GM23248 (cell line): ENCODE measurements around the gene USP40.

Experiments used
- EZH2 ChIP-seq: fragments of 200-600 bp; sonication (generic); IDR thresholded peaks from 2 replicates; pipeline ENCODE4 v1.6.1; 2018; ENCODE audit warnings: antibody characterized with exemption, mild to moderate bottlenecking; ENCODE audit not compliant: insufficient read depth, poor library complexity, severe bottlenecking
- EZH2phosphoT487 ChIP-seq: fragments of 200-600 bp; sonication (generic); IDR thresholded peaks from 2 replicates; pipeline ENCODE4 v1.6.1; 2018; ENCODE audit warnings: antibody characterized with exemption, moderate library complexity, mild to moderate bottlenecking, low read depth; ENCODE audit not compliant: insufficient read depth

- TF ChIP-seq EZH2 (no peak), EZH2phosphoT487 (no peak)
These were observed 130.4 kb downstream of the USP40 start for GRCh38 chr2:233436191-233436581.
